CD14-positive monocyte (primary cell): Measurements from ENCODE around the gene CPED1. TPM values are rescaled to one million over a fixed set of nuclear protein-coding genes. Genes with fewer than 3 reads are reported as not detected.

Experiments
- DNase-seq, 3 donors: peaks; one replicate each; pipeline ENCODE4 v3.0.0-alpha.2; 2011 to 2022
- H2AFZ ChIP-seq: 2 replicates; pipeline ENCODE4 v1.6.0; 2012; ENCODE audit warnings: mild to moderate bottlenecking, low read depth, low read length, inconsistent platforms; ENCODE audit not compliant: insufficient read depth, poor library complexity, severe bottlenecking
- H3K27ac ChIP-seq, 2 donors: 1 replicate in 1 of 2; 2 replicates in 1 of 2; pipeline ENCODE4 v1.5.1; 2012 to 2013; ENCODE audit warnings: low read length in 2 of 2, control low read depth in 1 of 2, inconsistent platforms in 1 of 2, low read depth in 1 of 2, mild to moderate bottlenecking in 1 of 2
- H3K27me3 ChIP-seq, 2 donors: one replicate each; pipeline versions ENCODE4 v1.6.0 to v1.6.1; 2011 to 2013; ENCODE audit warnings: low read length in 2 of 2; ENCODE audit not compliant: control insufficient read depth in 2 of 2, insufficient read depth in 2 of 2
- H3K36me3 ChIP-seq, 2 donors: replicated peaks in 1 of 2; 1 replicate in 1 of 2; 2 replicates in 1 of 2; pipeline versions ENCODE4 v1.5.1 to v1.6.1; 2012 to 2013; ENCODE audit warnings: low read length in 2 of 2, control low read depth in 1 of 2, inconsistent platforms in 1 of 2, mild to moderate bottlenecking in 1 of 2; ENCODE audit not compliant: insufficient read depth in 2 of 2, control insufficient read depth in 1 of 2
- H3K4me1 ChIP-seq, 2 donors: 1 replicate in 1 of 2; 2 replicates in 1 of 2; pipeline versions ENCODE4 v1.5.1 to v1.6.1; 2012 to 2013; ENCODE audit warnings: low read length in 2 of 2, control low read depth in 1 of 2, inconsistent platforms in 1 of 2, mild to moderate bottlenecking in 1 of 2, moderate library complexity in 1 of 2; ENCODE audit not compliant: insufficient read depth in 2 of 2, control insufficient read depth in 1 of 2
- H3K4me2 ChIP-seq: replicated peaks from 2 replicates; pipeline ENCODE3; 2012; ENCODE audit warnings: low read length, moderate library complexity, mild to moderate bottlenecking; ENCODE audit not compliant: poor library complexity, severe bottlenecking; ENCODE audit errors: extremely low read depth
- H3K4me3 ChIP-seq, 3 experiments: fragments of 200-600 bp in 1 of 3; sonication (generic) in 1 of 3; replicated peaks in 1 of 3; 1 replicate in 2 of 3; 2 replicates in 1 of 3; pipeline ENCODE4 v1.5.1; 2011 to 2013; ENCODE audit warnings: low read length in 3 of 3, mild to moderate bottlenecking in 3 of 3, control low read depth in 2 of 3, low read depth in 2 of 3, inconsistent platforms in 1 of 3, moderate library complexity in 1 of 3
- H3K79me2 ChIP-seq: 2 replicates; pipeline ENCODE4 v1.6.0; 2012; ENCODE audit warnings: mild to moderate bottlenecking, control low read depth, inconsistent platforms, low read length, moderate library complexity; ENCODE audit not compliant: insufficient read depth
- H3K9ac ChIP-seq: 2 replicates; pipeline ENCODE4 v1.6.0; 2017; ENCODE audit warnings: low read length, mild to moderate bottlenecking; ENCODE audit not compliant: insufficient read depth, poor library complexity, severe bottlenecking
- H3K9me3 ChIP-seq, 2 donors: replicated peaks in 1 of 2; 1 replicate in 1 of 2; 2 replicates in 1 of 2; pipeline versions ENCODE4 v1.5.1 to v1.6.1; 2012 to 2013; ENCODE audit warnings: low read length in 2 of 2, control low read depth in 1 of 2; ENCODE audit not compliant: control insufficient read depth in 1 of 2, insufficient read depth in 1 of 2
- H4K20me1 ChIP-seq: 2 replicates; pipeline ENCODE4 v1.6.0; 2012; ENCODE audit warnings: mild to moderate bottlenecking, low read length, control low read depth, moderate library complexity; ENCODE audit not compliant: insufficient read depth
- H3K27ac Mint-ChIP-seq, 7 donors: one replicate each; pipeline ENCODE4 v1.8.0; 2020; ENCODE audit warnings: mild to moderate bottlenecking in 7 of 7, mixed read lengths in 7 of 7, moderate library complexity in 6 of 7, inconsistent platforms in 2 of 7
- H3K27me3 Mint-ChIP-seq, 3 donors: one replicate each; pipeline ENCODE4 v1.8.0; 2021 to 2022; ENCODE audit warnings: low read depth in 3 of 3, mild to moderate bottlenecking in 3 of 3, mixed read lengths in 3 of 3, moderate library complexity in 3 of 3, inconsistent platforms in 1 of 3
- H3K36me3 Mint-ChIP-seq, 2 donors: one replicate each; pipeline ENCODE4 v1.8.0; 2020; ENCODE audit warnings: mixed read lengths in 2 of 2, inconsistent platforms in 1 of 2, mild to moderate bottlenecking in 1 of 2
- H3K4me1 Mint-ChIP-seq: one replicate; pipeline ENCODE4 v1.8.0; 2020; ENCODE audit warnings: mild to moderate bottlenecking, mixed read lengths
- H3K4me3 Mint-ChIP-seq, 2 donors: one replicate each; pipeline ENCODE4 v1.8.0; 2020; ENCODE audit warnings: mild to moderate bottlenecking in 2 of 2, mixed read lengths in 2 of 2, moderate library complexity in 1 of 2
- H3K9me3 Mint-ChIP-seq, 7 donors: one replicate each; pipeline ENCODE4 v1.8.0; 2020 to 2022; ENCODE audit warnings: mixed read lengths in 7 of 7, mild to moderate bottlenecking in 6 of 7, moderate library complexity in 6 of 7, inconsistent platforms in 2 of 7
- WGBS: methylation state at CpG from one replicate; pipeline ENCODE4 v1.1.5; 2013; ENCODE audit warnings: missing lambda C conversion rate; ENCODE audit not compliant: insufficient coverage; 5-methylcytosine and 5-hydroxymethylcytosine counted together
- intact Hi-C, 2 donors: fragments of 100-400 bp; cut with micrococcal nuclease; formaldehyde crosslinking; loops; one replicate each; pipeline versions ENCODE4 v1.15.0 to v1.15.1; 2023
- polyA plus RNA-seq, 3 donors: library from polyadenylated mRNA; depleted of rRNA in 1 of 3; unstranded in 2 of 3; stranded (reverse) in 1 of 3; fragments of 300-500 nt in 2 of 3; fragments of >200 nt in 1 of 3; fragmentation: Illumina TruSeq in 2 of 3; gene quantifications; 1 replicate in 2 of 3; 2 replicates in 1 of 3; pipeline ENCODE4 v1.2.3, GENCODE V29; 2012 to 2021
- TF ChIP-seq, protein P1 (sequence below): fragments of 200-600 bp; IDR thresholded peaks from one replicate; pipeline ENCODE4 v1.8.0; 2022; ENCODE audit warnings: antibody characterized with exemption, mild to moderate bottlenecking

CPED1 gene
- polyA plus RNA-seq, 3 donors, result 9.8 to 30.0 (median 20.4) TPM

DNA sequence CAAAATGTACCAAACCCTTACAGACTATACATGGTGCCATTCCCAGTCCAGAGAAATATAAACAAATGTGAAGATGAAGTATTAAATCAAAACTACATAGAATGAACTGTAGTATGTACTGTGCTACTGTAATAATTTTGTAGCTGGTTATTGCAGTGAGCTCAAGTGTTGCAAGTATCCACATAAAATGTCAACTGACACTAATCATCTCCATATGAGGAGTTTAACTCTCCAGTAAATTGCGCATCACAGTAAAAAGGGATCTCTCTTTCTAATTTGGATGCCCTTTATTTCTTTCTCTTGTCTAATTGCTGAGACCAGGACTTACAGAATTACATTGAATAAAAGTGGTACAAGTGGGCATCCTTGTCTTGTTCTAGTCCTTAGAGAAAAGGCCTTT lies 165.5 kb downstream of the CPED1 start:
- Histone ChIP-seq H3K36me3 (no peaks in the 10 kb centered on the region), H3K27ac (no peak overlapping the region), H3K4me3 (no peak overlapping the region), H3K9ac (no peak overlapping the region), H3K4me1 (no peaks in the 10 kb centered on the region), H3K9me3 (no peaks in the 10 kb centered on the region), H3K4me2 (no peak overlapping the region), H2AFZ (no peak overlapping the region), H3K27me3 (no peaks in the 10 kb centered on the region), H4K20me1 (no peaks in the 10 kb centered on the region), H3K79me2 (no peaks in the 10 kb centered on the region)
- no peak overlapping the region for H3K27ac Mint-ChIP-seq
- no peak overlapping the region for H3K4me3 Mint-ChIP-seq
- intact Hi-C loops, result no loop called here
- TF ChIP-seq, protein P1, sequence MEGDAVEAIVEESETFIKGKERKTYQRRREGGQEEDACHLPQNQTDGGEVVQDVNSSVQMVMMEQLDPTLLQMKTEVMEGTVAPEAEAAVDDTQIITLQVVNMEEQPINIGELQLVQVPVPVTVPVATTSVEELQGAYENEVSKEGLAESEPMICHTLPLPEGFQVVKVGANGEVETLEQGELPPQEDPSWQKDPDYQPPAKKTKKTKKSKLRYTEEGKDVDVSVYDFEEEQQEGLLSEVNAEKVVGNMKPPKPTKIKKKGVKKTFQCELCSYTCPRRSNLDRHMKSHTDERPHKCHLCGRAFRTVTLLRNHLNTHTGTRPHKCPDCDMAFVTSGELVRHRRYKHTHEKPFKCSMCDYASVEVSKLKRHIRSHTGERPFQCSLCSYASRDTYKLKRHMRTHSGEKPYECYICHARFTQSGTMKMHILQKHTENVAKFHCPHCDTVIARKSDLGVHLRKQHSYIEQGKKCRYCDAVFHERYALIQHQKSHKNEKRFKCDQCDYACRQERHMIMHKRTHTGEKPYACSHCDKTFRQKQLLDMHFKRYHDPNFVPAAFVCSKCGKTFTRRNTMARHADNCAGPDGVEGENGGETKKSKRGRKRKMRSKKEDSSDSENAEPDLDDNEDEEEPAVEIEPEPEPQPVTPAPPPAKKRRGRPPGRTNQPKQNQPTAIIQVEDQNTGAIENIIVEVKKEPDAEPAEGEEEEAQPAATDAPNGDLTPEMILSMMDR, result no peak
- DNase-seq, result no peak
- no CpG with 5 or more reads among the region's 1 CpG for WGBS
- H3K4me1 Mint-ChIP-seq, result no peaks in the 10 kb centered on the region
- no peaks in the 10 kb centered on the region for H3K9me3 Mint-ChIP-seq
- no peaks in the 10 kb centered on the region for H3K27me3 Mint-ChIP-seq
- H3K36me3 Mint-ChIP-seq, result no peaks in the 10 kb centered on the region

DNA sequence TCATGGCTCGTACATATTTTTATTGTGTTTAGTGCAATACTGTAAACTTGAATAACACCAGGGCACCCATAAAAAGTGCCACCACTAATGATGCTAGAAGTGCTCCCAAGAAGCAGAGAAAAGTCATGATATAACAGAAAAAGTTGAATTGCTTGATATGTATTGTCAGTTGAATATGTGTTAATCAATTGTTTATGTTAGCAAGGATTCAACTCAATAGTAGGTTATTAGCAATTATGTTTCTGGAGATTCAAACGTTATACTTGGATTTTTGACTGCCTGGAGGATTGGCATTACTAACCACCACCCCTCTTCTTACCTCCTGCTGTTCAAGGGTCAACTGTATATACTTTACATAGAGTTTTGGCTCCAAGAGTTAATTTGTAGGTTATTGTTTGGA lies 168.3 kb downstream of the CPED1 start:
- H3K4me2 ChIP-seq, result no peak overlapping the region
- H3K27ac Mint-ChIP-seq, result no peak overlapping the region
- no peak overlapping the region for H3K27ac ChIP-seq
- TF ChIP-seq, protein P1, result no peak
- H4K20me1 ChIP-seq, result no peaks in the 10 kb centered on the region
- H3K9ac ChIP-seq, result no peak overlapping the region
- WGBS, result no CpG with 5 or more reads among the region's 2 CpGs
- DNase-seq, result no peak
- H3K36me3 Mint-ChIP-seq, result no peaks in the 10 kb centered on the region
- no peaks in the 10 kb centered on the region for H3K4me1 ChIP-seq
- H3K9me3 ChIP-seq, result no peaks in the 10 kb centered on the region
- H3K79me2 ChIP-seq, result no peaks in the 10 kb centered on the region
- no peaks in the 10 kb centered on the region for H3K4me1 Mint-ChIP-seq
- no peaks in the 10 kb centered on the region for H3K27me3 Mint-ChIP-seq
- H2AFZ ChIP-seq, result no peak overlapping the region
- H3K36me3 ChIP-seq, result no peaks in the 10 kb centered on the region
- no peak overlapping the region for H3K4me3 Mint-ChIP-seq
- H3K27me3 ChIP-seq, result no peaks in the 10 kb centered on the region
- no peaks in the 10 kb centered on the region for H3K9me3 Mint-ChIP-seq
- H3K4me3 ChIP-seq, result no peak overlapping the region
- intact Hi-C loops, result no loop called here
